Panc1 (cell line): ENCODE measurements around the gene LIN7B.

ENCODE experiments used
- CTCF ChIP-seq: fragments of 450-650 bp; IDR thresholded peaks from 2 replicates; pipeline ENCODE4 v1.5.1; 2017; ENCODE audit warnings: mild to moderate bottlenecking
- REST ChIP-seq, 2 experiments: IDR thresholded peaks; 2 replicates each; pipeline ENCODE4 v1.6.1; 2011 to 2012; ENCODE audit warnings: low read depth in 2 of 2, control low read depth in 1 of 2, low read length in 1 of 2, mild to moderate bottlenecking in 1 of 2, moderate library complexity in 1 of 2; ENCODE audit not compliant: insufficient read depth in 1 of 2
- TCF7L2 ChIP-seq: IDR thresholded peaks from 2 replicates; pipeline ENCODE4 v1.6.1; 2011; ENCODE audit warnings: mild to moderate bottlenecking, low read depth, low read length, inconsistent platforms

- TF ChIP-seq CTCF (no peak), REST (IDR thresholded peaks at IDR 0.05; ENCODE audit: insufficient read depth in 1 of 2, low read depth in 2 of 2, low read length in 1 of 2) (no peak), TCF7L2 (no peak)
These were observed 19.4 kb upstream of the LIN7B start for GRCh38 chr19:49094505-49095482.
